ENCODE results near the gene ANKUB1.

ANKUB1 gene

DNA sequence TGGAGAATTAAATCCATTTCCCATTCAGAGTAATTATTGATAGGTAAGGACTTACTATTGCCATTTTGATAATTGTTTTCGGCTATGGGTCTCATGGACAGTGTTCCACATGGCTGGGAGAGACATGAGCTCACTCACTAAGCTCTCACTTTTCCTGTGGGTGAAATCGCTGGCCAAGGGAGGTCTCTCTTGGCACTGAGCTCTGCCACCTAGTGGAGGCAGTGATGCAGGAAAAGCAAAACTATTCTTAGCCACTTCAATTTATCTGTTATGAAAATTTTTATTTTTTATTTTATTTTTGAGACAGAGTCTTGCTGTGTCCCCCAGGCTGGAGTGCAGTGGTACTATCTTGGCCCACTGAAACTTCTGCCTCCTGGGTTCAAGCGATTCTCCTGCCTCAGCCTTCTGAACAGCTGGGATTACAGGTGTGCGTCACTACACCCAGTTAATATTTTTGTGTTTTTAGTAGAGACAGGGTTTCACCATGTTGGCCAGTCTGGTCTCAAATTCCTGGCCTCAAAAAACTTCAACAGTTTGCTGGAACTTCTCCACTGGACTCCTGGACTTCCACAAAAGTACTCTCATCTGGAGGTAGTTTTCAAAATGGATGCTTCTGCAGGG lies 16.0 kb upstream of the ANKUB1 start:
- TF ChIP-seq, protein P1, sequence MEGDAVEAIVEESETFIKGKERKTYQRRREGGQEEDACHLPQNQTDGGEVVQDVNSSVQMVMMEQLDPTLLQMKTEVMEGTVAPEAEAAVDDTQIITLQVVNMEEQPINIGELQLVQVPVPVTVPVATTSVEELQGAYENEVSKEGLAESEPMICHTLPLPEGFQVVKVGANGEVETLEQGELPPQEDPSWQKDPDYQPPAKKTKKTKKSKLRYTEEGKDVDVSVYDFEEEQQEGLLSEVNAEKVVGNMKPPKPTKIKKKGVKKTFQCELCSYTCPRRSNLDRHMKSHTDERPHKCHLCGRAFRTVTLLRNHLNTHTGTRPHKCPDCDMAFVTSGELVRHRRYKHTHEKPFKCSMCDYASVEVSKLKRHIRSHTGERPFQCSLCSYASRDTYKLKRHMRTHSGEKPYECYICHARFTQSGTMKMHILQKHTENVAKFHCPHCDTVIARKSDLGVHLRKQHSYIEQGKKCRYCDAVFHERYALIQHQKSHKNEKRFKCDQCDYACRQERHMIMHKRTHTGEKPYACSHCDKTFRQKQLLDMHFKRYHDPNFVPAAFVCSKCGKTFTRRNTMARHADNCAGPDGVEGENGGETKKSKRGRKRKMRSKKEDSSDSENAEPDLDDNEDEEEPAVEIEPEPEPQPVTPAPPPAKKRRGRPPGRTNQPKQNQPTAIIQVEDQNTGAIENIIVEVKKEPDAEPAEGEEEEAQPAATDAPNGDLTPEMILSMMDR (IDR thresholded peaks at IDR 0.05; ENCODE audit: low read depth, low read length), result peak; percentile 90

DNA sequence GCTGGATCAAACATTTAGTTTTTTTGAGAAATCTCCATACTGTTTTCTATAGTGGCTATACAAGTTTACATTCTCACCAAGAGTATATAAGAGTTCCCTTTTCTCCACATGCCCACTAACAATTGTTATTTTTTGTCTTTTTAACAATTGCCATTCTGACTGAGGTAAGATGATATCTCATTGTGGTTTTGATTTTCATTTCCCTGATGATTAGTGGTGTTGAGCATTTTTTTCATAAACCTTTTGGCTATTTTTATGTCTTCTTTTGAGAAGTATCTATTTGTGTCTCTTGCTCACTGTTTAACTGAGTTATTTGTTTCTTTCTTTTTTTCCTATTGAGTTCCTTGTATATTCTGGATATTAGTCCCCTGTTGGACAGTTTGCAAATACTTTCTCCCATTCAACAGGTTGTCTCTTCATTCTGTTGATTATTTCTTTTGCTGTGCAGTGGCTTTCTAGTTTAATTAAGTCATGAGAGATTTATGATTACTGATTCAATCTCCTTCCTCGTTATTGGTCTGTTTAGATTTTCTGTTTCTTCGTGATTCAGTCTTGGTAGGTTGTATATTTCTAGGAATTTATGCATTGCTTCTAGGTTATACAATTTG lies 13.9 kb upstream of the ANKUB1 start:
- TF ChIP-seq, protein P1 (IDR thresholded peaks at IDR 0.05; ENCODE audit: low read depth, low read length), result no peak
- no peak for DNase-seq (ENCODE audit: extremely low read depth, low read depth)

More for the DNA sequence above, 16.0 kb upstream of the ANKUB1 start:
- peak; percentile 41 for DNase-seq (ENCODE audit: extremely low read depth, low read depth)

DNA sequence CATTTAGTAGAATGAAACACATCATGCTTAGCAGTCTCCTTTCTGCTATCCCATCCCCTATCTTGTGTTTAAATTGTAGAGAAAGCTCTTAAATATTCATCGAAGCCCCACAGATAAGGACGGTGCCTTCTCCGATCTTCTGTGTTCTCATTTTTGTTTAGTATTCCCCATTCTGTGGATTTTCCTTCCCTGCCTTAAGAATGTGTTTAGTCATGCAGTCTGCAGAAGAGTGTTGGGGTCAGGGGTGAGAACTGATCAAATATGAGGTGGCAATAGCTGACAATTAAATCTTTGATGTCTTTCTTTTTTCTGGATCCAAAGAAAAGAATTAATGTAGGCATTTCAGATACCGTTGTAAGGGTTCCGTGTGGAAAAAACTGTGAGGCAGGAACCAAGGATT lies 9.3 kb upstream of the ANKUB1 start:
- DNase-seq (ENCODE audit: extremely low read depth, low read depth), result no peak
- TF ChIP-seq, protein P1 (IDR thresholded peaks at IDR 0.05; ENCODE audit: low read depth, low read length), result no peak

DNA sequence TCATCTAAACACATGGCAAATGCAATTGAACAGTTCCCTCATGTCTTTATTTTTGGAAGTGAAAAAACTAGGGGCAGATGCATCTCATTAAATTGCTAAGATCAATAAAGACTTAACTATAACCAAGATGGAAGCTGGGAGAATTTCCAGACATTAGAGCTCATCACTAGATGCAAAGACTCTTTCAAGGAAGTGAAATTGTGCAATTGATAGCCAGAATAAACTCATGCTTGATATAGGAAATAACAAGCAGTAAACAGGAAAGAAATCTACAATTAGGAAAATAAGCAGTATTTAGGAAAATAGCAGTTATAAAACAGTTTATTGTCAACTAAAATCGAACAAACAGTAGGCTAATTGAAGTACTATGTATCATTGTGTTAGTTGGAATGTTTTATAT lies 8.8 kb upstream of the ANKUB1 start:
- no peak for DNase-seq (ENCODE audit: extremely low read depth, low read depth)
- TF ChIP-seq, protein P1 (IDR thresholded peaks at IDR 0.05; ENCODE audit: low read depth, low read length), result no peak

DNA sequence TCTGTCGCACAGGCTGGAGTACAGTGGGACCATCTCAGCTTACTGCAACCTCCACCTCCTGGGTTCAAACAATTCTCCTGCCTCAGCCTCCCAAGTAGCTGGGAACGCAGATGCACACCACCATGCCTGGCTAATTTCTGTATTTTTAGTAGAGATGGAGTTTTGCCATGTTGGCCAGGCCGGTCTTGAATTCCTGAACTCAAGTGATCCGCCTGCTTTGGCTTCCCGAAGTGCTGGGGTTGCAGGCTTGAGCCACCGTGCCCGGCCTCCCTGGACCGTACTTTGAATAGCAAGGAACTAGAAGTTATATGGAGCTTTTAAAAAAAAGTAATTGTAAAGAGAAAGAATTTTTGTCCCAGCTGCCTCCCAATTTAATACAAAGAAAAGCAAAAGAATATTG lies 8.3 kb upstream of the ANKUB1 start:
- no peak for DNase-seq (ENCODE audit: extremely low read depth, low read depth)
- TF ChIP-seq, protein P1 (IDR thresholded peaks at IDR 0.05; ENCODE audit: low read depth, low read length), result no peak

DNA sequence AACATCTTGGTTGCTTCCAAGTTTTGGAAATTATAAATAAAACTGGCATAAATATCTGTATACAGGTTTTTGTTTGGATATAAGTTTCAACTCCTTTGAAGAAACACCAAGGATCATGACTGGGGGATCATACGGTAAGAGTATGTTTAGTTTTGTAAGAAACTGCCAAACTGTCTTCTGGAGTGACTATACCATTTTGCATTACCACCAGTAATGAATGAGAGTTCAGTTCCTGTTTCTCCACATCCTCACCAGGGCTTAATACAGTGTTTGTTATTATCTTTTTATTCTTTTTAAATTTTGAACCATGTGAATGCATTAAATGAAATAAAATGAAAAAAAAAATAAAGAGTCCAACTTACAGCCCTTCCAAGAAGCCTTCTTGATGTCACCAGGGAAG lies 3.7 kb upstream of the ANKUB1 start:
- TF ChIP-seq, protein P1 (IDR thresholded peaks at IDR 0.05; ENCODE audit: low read depth, low read length), result no peak
- no peak for DNase-seq (ENCODE audit: extremely low read depth, low read depth)

DNA sequence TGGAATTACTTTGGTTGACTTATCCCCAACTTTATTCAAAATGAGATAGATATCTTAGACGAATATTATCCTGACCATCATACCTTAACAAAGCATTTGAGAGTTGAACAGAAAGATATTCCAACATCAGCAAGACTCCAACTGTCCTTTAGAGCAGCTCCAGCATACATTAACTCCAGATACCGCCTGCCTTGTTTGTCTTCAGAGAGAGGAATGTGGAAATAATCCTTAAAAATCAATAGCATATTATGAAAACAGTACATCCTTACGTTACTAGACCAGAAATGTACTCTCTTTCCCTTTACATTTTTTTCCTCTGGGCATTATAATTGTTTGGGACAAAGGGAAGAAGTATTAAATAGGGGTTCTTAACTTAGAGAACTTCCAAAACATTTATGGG lies 1.7 kb downstream of the ANKUB1 start:
- TF ChIP-seq, protein P1 (IDR thresholded peaks at IDR 0.05; ENCODE audit: low read depth, low read length), result no peak
- no peak for DNase-seq (ENCODE audit: extremely low read depth, low read depth)
